H9 (cell line): ENCODE measurements around the gene BRINP2. TPM values are rescaled to one million over a fixed set of nuclear protein-coding genes. Genes with fewer than 3 reads are reported as not detected.

Experiments
- DNase-seq: peaks from one replicate; pipeline ENCODE4 v3.0.0-alpha.2; 2017
- H2AFZ ChIP-seq: one replicate; pipeline ENCODE4 v1.6.1; 2013; ENCODE audit warnings: mild to moderate bottlenecking, low read length, control low read depth, moderate library complexity
- H2AK5ac ChIP-seq: 2 replicates; pipeline ENCODE4 v1.6.1; 2013; ENCODE audit warnings: low read length, control low read depth, mixed read lengths; ENCODE audit not compliant: insufficient read length
- H2BK120ac ChIP-seq: one replicate; pipeline ENCODE4 v1.6.1; 2013; ENCODE audit warnings: low read depth, mild to moderate bottlenecking, low read length, control low read depth, inconsistent platforms; ENCODE audit not compliant: poor library complexity, severe bottlenecking
- H2BK12ac ChIP-seq: 2 replicates; pipeline ENCODE4 v1.6.1; 2013; ENCODE audit warnings: low read length, control low read depth, mixed read lengths, low read depth; ENCODE audit not compliant: insufficient read length
- H2BK15ac ChIP-seq: 2 replicates; pipeline ENCODE4 v1.6.1; 2013; ENCODE audit warnings: low read depth, low read length, control low read depth
- H2BK20ac ChIP-seq: one replicate; pipeline ENCODE4 v1.6.1; 2013; ENCODE audit warnings: low read depth, mild to moderate bottlenecking, low read length, control low read depth, inconsistent platforms; ENCODE audit not compliant: poor library complexity, severe bottlenecking
- H2BK5ac ChIP-seq: 2 replicates; pipeline ENCODE4 v1.6.1; 2013; ENCODE audit warnings: low read length, control low read depth, mixed read lengths; ENCODE audit not compliant: insufficient read length
- H3K14ac ChIP-seq: 2 replicates; pipeline ENCODE4 v1.6.1; 2013; ENCODE audit warnings: low read length, control low read depth; ENCODE audit not compliant: insufficient read depth
- H3K18ac ChIP-seq: 2 replicates; pipeline ENCODE4 v1.6.1; 2013; ENCODE audit warnings: low read depth, mild to moderate bottlenecking, mixed read lengths, low read length, control low read depth; ENCODE audit not compliant: insufficient read length
- H3K23ac ChIP-seq: 2 replicates; pipeline ENCODE4 v1.6.1; 2013; ENCODE audit warnings: low read length, control low read depth, mixed read lengths, low read depth; ENCODE audit not compliant: insufficient read length
- H3K23me2 ChIP-seq: 2 replicates; pipeline ENCODE4 v1.6.1; 2013; ENCODE audit warnings: low read depth, mild to moderate bottlenecking, mixed read lengths, low read length, control low read depth; ENCODE audit not compliant: insufficient read length, poor library complexity, severe bottlenecking
- H3K27ac ChIP-seq: 2 replicates; pipeline ENCODE4 v1.5.1; 2013; ENCODE audit warnings: low read length, control low read depth, mixed read lengths, low read depth; ENCODE audit not compliant: insufficient read length
- H3K27me3 ChIP-seq: 2 replicates; pipeline ENCODE4 v1.6.1; 2013; ENCODE audit warnings: low read length, control low read depth, inconsistent platforms; ENCODE audit not compliant: insufficient read depth
- H3K4ac ChIP-seq: 2 replicates; pipeline ENCODE4 v1.6.1; 2013; ENCODE audit warnings: low read depth, mild to moderate bottlenecking, control low read depth, inconsistent platforms, low read length, moderate library complexity
- H3K4me1 ChIP-seq: 2 replicates; pipeline ENCODE4 v1.6.1; 2013; ENCODE audit warnings: low read length, control low read depth, inconsistent platforms; ENCODE audit not compliant: insufficient read depth
- H3K4me2 ChIP-seq: 2 replicates; pipeline ENCODE4 v1.6.1; 2013; ENCODE audit warnings: low read length, control low read depth, mixed read lengths; ENCODE audit not compliant: insufficient read length, insufficient read depth
- H3K56ac ChIP-seq: 2 replicates; pipeline ENCODE4 v1.6.1; 2013; ENCODE audit warnings: low read depth, mild to moderate bottlenecking, mixed read lengths, low read length, control low read depth; ENCODE audit not compliant: insufficient read length
- H3K79me1 ChIP-seq: 2 replicates; pipeline ENCODE4 v1.6.1; 2013; ENCODE audit warnings: low read depth, mild to moderate bottlenecking, moderate library complexity, low read length, control low read depth, inconsistent platforms; ENCODE audit not compliant: insufficient read depth, poor library complexity, severe bottlenecking
- H3K79me2 ChIP-seq: 2 replicates; pipeline ENCODE4 v1.6.1; 2013; ENCODE audit warnings: low read length, control low read depth, inconsistent platforms; ENCODE audit not compliant: insufficient read depth
- H3K9ac ChIP-seq: 2 replicates; pipeline ENCODE4 v1.6.1; 2013; ENCODE audit warnings: low read length, control low read depth, mixed read lengths; ENCODE audit not compliant: insufficient read length; ENCODE audit errors: extremely low read depth
- H3K9me3 ChIP-seq: one replicate; pipeline ENCODE4 v1.6.1; 2013; ENCODE audit warnings: low read depth, low read length, inconsistent platforms; ENCODE audit not compliant: control insufficient read depth
- H3T11ph ChIP-seq: one replicate; pipeline ENCODE4 v1.6.1; 2013; ENCODE audit warnings: mild to moderate bottlenecking, low read length, control low read depth, inconsistent platforms
- H4K20me1 ChIP-seq: one replicate; pipeline ENCODE4 v1.6.1; 2013; ENCODE audit not compliant: control insufficient read depth, insufficient read length, insufficient read depth
- H4K5ac ChIP-seq: 2 replicates; pipeline ENCODE4 v1.6.1; 2013; ENCODE audit warnings: low read depth, mild to moderate bottlenecking, mixed read lengths, low read length, control low read depth; ENCODE audit not compliant: insufficient read length
- H4K8ac ChIP-seq: replicated peaks from 2 replicates; pipeline ENCODE4 v1.6.1; 2013; ENCODE audit warnings: low read length, control low read depth, mixed read lengths, low read depth; ENCODE audit not compliant: insufficient read length
- H4K91ac ChIP-seq: 2 replicates; pipeline ENCODE4 v1.6.1; 2013; ENCODE audit warnings: low read depth, mild to moderate bottlenecking, moderate library complexity, mixed read lengths, low read length, control low read depth; ENCODE audit not compliant: insufficient read length
- H3K27ac Mint-ChIP-seq, 3 experiments: 2 replicates in 2 of 3; 3 replicates in 1 of 3; pipeline ENCODE4 v1.8.0; 2020 to 2021; ENCODE audit warnings: mixed read lengths in 3 of 3, mild to moderate bottlenecking in 1 of 3, moderate library complexity in 1 of 3
- H3K27me3 Mint-ChIP-seq: 2 replicates; pipeline ENCODE4 v1.8.0; 2021; ENCODE audit warnings: low read depth, mild to moderate bottlenecking, moderate library complexity, mixed read lengths
- H3K36me3 Mint-ChIP-seq, 3 experiments: 2 replicates in 2 of 3; 3 replicates in 1 of 3; pipeline ENCODE4 v1.8.0; 2020 to 2021; ENCODE audit warnings: low read depth in 3 of 3, mixed read lengths in 3 of 3; ENCODE audit not compliant: insufficient read depth in 1 of 3
- H3K4me1 Mint-ChIP-seq, 2 experiments: 2 replicates each; pipeline ENCODE4 v1.8.0; 2020; ENCODE audit warnings: mixed read lengths in 2 of 2
- H3K4me3 Mint-ChIP-seq, 2 experiments: 2 replicates in 1 of 2; 3 replicates in 1 of 2; pipeline ENCODE4 v1.8.0; 2020 to 2021; ENCODE audit warnings: mild to moderate bottlenecking in 2 of 2, mixed read lengths in 2 of 2, moderate library complexity in 1 of 2
- H3K9me3 Mint-ChIP-seq, 2 experiments: 2 replicates in 1 of 2; 3 replicates in 1 of 2; pipeline ENCODE4 v1.8.0; 2020; ENCODE audit warnings: mild to moderate bottlenecking in 2 of 2, mixed read lengths in 2 of 2, moderate library complexity in 1 of 2
- CTCF ChIP-seq: fragments of 200-600 bp; sonication (generic); conservative IDR thresholded peaks from 3 replicates; pipeline ENCODE4 v1.8.0; 2021; ENCODE audit warnings: antibody characterized with exemption, mild to moderate bottlenecking
- WGBS: extraction: QIAGEN DNeasy Blood & Tissue Kit; methylation state at CpG from one replicate; pipeline ENCODE4 v1.1.7; 2013; ENCODE audit warnings: missing lambda C conversion rate, low lambda C conversion rate, mixed read lengths; ENCODE audit not compliant: insufficient read length; ENCODE audit errors: extremely low coverage; 5-methylcytosine and 5-hydroxymethylcytosine counted together
- total RNA-seq: library from RNA; stranded (reverse); gene quantifications from 2 replicates; pipeline ENCODE4 v1.2.1, GENCODE V29; 2021

BRINP2 gene
- total RNA-seq, 1 experiment from 2014 or later: not detected

- Histone ChIP-seq H3K23me2 (no peaks in the 10 kb centered on the region), H4K8ac (no peak overlapping the region), H3K4me1 (no peaks in the 10 kb centered on the region), H3K4me2 (no peak overlapping the region), H2BK15ac (no peak overlapping the region), H3K14ac (no peak overlapping the region), H2AK5ac (no peak overlapping the region), H3K9ac (no peak overlapping the region), H3K23ac (no peak overlapping the region), H2AFZ (no peak overlapping the region), H3K79me1 (no peaks in the 10 kb centered on the region), H3K79me2 (no peaks in the 10 kb centered on the region), H2BK5ac (no peak overlapping the region), H3K18ac (no peak overlapping the region), H3T11ph (no peak overlapping the region), H3K9me3 (no peaks in the 10 kb centered on the region), H3K27me3 (no peaks in the 10 kb centered on the region), H3K56ac (no peak overlapping the region), H3K4ac (no peak overlapping the region), H4K91ac (no peak overlapping the region), H2BK20ac (no peak overlapping the region), H2BK12ac (no peak overlapping the region), H4K5ac (no peak overlapping the region), H2BK120ac (no peak overlapping the region), H3K27ac (no peak overlapping the region), H4K20me1 (no peaks in the 10 kb centered on the region)
- Mint-ChIP-seq H3K36me3 (no peaks in the 10 kb centered on the region), H3K4me3 (no peak overlapping the region), H3K4me1 (peaks cover 5 to 13% of the 10 kb centered on the region in 2 experiments), H3K27me3 (no peaks in the 10 kb centered on the region), H3K27ac (no peak overlapping the region), H3K9me3 (peaks cover 0 to 2% of the 10 kb centered on the region in 2 experiments; a peak in 1 of 5 replicates)
- no CpG with 5 or more reads among the region's 2 CpGs for WGBS
- DNase-seq: no peak
- no peak for TF ChIP-seq CTCF
Observed at GRCh38 chr1:177315261-177315660, 144.5 kb downstream of the BRINP2 start.
